NCI-H524 treated with DMSO at 0.1 percent for 48 hours (cell line): ENCODE results near the gene WDR37.

Experiments
- DNase-seq: peaks from one replicate; lab custom pipeline; 2025; lab: John Stamatoyannopoulos, UW

Gene WDR37

DNA sequence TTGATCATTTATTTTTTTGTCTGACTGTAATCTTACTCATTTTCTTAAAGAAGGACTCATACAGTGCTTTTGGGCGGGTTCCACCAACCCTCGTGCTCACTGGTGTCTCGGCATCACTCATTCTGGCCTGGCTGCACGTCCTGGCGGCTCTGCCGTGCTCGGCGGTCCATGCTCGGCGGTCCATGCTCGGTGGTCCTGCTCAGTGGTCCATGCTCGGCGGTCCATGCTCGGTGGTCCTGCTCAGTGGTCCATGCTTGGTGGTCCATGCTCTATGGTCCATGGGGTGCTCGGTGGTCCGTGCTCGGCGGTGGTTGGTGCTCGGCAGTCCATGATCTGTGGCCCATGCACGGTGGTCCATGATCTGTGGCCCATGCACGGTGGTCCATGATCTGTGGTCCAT lies 72.5 kb downstream of the WDR37 start:
- no peak for DNase-seq

DNA sequence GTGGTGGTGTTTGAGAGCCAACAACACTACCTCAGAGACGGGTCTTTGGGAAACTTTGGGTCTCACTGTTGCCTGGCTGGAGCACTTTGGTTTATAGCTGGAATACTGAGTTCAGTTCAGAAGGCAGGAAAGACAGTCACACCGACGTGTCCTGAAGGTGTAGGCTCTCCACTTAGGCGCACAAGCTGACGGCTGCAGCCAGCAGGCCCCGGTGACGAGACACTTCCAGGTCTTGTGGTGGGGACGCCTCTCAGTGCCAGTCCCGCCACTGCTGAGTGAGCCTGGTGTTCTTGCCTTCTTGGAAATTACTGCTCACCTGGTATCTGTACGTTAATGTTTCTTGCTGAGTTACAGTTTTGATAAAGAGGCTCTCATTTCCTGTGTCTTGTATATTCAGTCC lies 74.0 kb downstream of the WDR37 start:
- DNase-seq = no peak

DNA sequence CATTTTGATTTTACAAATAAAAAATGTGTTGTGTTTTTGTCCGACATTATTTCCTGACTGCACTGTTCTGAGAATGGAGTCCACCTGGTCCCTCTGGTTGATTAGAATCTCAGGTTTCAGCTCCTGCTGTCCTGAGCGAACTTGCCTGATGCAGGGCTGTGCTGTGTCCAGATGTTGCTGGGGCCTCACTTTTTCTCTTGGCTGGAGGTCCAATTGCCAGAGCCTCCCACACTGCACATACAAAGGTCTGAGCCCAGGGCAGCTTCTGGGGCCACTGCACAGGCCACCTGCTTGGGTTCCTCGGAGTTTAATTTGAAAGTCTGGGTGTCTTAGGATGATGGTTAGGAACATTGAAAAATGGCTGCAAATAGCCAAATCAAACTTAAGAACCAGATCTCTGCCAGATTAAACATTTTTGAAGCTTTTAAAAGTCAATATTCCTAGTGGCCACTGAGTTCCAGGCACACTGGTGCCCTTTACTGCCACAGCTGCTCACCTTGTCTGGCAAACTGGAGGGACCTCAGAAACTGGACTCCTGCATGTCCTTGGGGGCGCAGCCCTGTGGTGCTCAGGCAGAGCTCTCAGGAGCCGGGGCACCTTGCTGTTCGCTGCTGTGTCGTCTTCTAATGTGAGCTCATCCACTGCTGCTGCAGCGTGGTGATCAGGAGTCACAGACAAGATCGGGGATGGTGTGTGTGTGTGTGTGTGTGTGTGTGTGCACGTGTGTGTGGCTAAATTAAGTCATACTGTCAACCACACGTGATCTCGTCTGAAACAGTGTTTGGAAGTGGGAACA lies 75.0 kb downstream of the WDR37 start:
- DNase-seq = no peak

DNA sequence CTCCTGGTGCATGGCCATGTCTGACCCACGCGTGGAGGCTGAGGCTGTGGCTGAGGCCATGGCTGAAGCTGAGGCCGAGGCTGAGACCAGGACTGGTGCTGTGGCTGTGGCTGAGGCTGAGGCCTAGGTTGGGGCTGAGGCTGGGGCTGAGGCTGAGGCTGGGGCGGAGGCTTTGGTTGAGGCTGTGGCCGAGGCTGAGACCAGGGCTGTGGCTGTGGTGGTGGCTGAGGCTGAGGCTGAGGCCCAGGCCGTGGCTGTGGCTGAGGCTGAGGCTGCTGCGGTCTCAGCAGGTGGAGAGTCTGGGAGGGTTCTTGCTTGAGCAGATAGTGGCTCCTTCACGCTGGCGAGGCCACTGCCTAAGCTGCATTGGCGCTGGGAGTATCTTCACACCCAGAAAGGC lies 76.4 kb downstream of the WDR37 start:
- DNase-seq = no peak

DNA sequence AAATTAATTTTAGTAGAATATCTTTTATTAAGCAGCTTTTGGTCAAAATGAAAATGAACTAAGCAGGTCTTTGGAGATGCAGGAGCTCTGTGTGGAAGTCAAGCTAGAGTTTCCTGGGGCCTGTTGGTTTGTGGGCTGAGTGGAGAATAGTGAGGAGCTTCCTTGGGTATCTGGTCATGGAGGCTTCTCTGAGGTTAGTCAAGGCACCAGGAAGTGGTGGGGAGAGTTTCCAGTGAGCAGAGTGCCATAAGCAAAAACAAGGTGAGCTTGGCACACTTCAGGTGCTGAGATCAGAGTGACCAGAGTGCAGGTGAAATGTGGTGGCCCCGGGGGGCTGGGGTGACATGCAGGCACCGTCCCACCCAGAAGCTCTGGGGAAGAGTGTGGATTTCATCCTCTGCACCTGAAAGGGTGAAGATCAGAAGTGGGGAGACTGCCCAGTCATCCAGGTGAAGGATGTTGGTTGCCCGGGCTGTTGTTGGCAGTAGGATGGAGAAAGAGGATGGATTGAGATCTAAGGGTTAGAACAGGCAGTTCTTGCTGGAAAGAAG lies 77.4 kb downstream of the WDR37 start:
- no peak for DNase-seq

DNA sequence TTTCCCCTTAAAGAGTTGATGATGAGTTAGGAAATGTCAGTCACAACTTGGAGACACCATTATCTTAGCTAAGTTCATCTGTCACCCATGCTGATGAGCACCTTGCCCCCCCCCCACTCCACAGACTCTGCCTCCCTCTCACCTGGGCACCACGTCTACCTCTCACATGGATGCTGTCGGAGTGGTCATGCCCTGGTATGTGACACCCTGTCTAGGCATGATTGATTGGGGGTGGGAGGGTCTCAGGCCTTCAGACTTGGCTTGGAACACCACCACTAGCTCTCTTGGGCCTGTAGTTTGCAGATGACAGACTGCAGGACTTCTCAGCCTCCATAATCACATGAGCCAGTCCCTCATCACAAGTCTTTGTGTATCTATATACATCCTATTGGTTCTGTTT lies 78.0 kb downstream of the WDR37 start:
- DNase-seq = no peak

DNA sequence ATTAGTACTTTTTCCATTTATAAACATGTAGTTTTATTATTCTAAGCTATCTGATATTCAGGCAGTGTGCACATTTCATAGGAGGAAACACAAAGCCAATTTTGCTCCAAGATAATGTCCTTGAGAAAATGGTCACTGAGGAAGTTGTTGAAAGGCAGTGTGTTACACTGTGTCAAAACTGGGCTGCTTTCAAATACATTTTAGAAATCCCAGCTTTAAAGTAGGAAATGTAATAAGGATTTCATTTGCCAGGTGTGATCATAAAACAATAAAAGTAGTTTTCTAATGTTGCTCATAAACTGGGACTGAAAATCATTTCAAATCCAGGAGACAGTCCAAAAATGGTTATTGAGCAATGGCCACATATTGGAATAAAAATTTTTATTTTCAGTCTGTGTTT lies 80.1 kb downstream of the WDR37 start:
- DNase-seq = no peak

DNA sequence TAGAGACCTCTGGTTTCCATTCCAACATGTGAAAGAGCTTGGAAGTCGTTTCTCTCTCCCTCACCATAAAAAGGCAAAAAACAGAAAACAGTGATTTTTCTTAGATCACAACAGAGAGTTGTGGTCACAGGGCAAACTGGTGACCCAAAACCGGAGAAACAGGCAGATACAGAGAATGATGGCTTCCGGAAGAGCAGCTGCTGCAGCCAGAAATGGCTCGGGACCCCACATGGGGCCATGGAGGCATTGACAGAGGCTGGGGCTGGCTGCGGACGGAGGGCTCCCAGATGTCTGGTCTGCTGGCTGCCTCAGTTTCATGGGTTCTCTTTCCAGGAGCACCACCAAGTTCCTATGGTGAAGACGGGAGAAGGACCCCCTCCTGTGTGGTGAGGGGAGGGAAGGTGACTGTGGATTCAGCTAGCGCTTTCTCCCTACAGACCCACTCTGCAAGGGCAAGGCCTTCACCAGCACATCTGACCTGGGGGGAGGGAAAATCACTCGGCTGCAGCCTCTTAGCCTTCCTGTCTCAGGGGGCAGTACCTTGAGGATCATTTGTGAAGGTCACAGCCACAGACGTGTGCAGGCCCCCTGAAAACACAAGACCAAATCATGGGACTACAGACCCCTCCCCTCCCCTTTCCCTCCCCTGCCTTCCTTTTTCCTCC lies 81.4 kb downstream of the WDR37 start:
- no peak for DNase-seq

DNA sequence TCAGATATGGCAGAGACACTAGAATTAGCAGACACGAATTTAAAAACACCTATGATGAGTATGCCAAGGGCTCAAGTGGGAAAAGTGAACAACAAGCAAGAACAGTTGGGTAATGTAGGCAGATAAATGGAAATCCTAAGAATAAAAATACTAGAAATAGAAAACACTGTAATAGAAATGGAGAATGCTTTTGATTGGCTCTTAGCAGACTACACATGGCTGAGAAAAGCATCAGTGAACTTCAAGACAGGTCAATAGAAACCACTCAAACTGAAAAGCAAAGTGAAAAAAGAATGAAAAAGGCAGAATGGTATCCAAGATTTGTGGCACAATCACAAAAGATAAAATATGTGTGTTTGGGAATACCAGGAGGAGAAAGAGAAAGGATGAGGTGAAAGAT lies 82.3 kb downstream of the WDR37 start:
- no peak for DNase-seq

DNA sequence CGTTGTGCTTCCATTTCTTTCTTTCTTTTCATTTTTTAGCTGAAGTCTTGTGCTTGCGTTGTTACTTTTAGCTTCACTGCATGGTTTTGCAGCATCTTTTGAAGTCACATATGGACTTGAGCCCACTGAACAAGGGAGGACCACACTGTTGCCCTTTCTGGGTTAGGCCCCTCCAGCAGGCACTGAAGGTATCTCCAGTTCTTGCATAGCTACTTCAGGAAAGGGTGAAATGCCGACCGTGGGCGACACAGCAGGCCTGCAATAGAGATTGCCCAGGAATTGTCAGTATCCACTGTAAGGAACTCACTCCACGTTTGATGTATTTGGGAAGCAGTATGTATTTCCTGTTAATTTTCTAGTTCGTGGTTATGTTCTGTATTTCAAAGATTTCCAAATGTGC lies 85.1 kb downstream of the WDR37 start:
- no peak for DNase-seq

DNA sequence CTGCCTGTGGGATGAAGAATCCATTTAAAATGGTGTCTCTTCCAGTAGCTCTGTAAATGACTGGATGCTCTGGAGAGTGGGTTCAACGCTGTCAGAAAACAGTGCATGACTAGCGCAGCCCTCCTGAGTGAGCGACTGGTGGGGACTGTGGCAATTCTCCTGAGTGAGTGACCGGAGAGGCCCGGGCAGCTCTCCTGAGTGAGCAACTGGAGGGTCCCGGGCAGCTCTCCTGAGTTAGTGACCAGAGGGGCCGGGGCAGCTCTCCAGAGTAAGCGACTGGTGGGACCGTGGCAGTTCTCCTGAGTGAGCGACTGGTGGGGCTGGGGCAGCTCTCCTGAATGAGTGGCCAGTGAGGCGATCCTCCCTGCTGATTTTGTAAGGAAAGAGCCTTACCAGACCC lies 85.5 kb downstream of the WDR37 start:
- no peak for DNase-seq

DNA sequence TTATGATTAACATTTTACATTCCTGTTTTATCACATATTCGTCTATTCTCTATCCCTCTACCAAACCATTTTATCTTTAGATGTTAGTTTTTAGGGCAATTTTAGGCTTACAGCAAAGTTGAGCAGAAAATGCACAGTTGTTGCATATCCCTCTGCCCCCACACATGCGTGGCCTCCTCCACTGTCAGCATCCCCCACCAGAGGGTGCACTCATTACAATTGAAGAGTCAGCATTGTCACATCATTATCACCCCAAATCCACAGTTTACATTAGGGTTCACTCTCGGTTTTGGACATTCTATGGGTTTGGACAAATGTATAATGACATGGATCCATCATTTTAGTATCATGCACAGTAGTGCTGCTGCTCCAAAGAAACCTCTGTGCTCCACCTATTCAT lies 86.4 kb downstream of the WDR37 start:
- DNase-seq = no peak

DNA sequence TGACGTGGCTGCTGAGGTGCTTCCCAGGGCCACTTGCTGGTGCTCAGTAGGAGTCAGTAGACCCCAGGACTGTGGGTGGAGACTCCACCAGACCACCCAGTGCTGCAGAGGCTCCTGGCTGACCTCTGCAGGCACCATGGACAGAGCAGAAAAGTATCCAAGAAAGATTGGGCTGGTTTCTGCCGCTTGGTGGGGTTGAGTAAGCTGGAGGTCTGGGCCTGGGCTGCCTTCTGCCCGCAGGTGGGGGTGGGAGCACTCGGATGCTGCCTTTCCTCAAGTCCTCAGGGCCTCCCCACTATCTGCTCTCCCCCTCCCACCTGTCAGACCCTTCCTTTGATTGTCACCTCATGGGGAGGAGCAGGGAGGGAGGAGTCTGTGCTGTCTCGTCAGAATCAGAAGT lies 91.6 kb downstream of the WDR37 start:
- no peak for DNase-seq

DNA sequence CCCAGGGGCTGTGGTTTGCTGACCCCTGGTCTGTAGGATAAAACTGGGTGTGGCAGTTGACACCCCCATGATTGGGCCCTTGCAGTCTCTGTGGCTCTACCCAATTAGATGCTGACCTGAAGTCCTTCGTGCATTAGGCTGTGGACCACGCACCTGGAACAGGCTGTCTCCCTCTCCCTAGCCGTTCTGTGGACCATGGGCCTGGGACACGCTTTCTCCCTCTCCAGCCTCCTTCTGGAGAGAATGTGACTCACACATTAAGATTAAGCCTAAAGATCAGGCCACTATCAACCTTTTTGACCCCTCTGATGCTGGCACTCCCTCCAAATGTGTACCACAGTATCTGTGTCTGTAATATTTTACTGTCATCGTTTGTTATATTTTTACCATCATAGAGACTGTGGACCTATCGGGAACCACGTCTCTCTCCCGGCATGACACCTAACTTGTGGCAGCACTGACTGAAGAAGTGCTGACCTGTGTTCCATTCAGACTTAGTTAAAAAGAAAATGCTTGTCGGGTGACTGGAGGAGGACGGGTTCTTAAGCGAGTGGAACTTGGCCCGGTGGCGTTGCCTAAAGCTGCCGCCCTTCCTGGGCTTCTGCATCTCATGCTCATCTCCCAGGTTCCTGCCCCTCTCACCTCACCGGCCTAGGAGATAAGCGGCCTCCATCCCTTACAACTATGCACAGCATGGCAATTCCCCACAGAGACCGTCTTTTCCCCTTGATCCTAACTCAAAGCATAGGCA lies 92.8 kb downstream of the WDR37 start:
- no peak for DNase-seq

DNA sequence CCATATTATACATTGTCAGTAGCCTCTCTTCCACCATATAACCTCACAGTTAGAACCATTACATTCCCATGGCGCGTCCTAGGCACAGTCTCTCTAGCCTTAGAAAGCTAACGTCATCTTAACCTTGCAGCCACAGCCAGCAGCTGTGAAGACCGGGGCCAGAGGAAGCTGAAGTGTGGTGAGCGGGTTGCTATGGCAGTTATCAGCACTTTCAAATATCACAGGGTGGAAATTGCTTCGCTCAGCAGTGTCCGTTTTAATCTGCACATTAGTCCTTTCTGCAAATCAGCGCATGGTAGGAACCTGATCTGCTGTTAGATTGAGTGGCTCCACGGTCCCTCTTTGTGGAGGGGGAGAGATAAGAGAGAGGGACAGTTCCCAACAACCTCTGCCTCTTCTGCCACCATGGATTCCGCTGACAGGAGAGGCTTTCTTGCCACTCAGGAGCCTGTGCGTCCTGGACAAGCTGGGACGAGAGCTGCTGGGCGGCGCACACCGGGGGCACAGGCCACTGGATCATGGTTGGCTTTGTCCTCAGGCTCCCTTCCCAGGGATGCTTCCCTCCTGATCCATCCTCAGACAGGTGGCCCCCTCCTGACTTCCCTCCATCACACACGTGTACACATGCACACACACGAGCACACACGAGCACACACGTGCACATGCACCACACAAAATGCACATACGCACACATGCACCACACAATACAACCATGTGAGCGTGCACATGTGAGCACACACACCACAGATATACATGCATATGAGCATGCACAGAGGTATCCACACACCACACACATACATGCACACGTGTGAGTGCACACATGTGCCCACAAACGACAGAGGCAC lies 93.8 kb downstream of the WDR37 start:
- no peak for DNase-seq

DNA sequence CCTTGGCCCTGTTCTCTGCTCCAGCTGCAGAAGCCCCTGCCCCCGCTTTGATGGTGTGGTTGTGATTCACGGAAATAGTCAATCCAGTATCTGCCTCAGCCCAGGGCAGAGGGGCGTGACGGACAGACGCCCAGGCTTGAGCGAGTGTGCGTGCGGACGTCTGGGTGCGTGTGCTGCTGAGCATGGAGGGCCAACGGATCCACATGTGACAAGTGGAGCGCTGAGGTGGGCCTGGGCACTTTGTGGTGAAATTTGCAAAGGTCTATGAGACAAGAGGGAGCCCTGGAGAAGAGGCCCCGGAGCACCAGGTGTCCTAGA lies 94.4 kb downstream of the WDR37 start:
- DNase-seq = no peak

DNA sequence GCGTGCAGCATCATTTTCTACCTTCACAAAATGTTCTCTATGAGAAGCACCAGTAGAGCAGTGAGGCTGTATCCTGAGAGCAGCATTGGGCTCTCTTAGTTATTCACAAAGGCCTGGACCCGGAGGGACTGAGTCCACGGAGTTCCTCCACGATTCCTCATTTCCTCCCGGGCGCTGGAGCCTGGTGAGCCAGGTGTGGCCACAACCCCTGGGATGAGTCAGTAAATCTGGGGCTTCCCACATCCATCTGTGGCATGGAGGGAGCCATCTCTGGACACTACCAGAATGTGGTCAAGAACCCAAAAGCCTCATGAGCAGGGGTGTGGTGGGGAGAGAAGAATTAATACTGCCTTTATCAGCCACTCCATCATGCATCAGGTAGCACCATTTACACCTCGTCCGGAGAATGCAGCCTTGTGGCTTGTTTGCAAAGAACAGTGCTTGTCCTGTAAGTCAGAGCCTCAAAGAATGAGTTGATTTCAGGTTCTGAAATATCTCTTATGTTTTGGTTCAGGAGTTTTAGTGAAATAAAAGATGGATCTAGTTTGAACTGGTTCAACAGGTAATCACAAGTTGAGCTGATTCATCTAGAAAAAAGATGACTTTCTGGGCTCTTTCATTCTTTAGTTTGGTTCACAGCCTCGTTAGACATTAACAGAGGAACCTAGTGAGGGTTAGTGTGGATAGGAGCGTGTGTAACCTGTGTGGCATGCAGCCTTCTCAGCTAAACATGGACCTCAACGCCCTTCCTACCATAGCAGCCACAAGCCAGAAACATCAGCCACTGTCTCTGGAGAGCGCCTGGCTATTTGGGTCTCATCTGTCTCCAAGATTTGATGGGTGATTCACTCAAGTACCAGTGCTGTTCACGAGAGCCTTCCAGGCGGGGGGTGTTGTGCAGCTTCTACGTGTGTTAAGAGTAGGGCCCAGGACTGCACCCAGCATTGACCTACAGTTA lies 95.2 kb downstream of the WDR37 start:
- no peak for DNase-seq

DNA sequence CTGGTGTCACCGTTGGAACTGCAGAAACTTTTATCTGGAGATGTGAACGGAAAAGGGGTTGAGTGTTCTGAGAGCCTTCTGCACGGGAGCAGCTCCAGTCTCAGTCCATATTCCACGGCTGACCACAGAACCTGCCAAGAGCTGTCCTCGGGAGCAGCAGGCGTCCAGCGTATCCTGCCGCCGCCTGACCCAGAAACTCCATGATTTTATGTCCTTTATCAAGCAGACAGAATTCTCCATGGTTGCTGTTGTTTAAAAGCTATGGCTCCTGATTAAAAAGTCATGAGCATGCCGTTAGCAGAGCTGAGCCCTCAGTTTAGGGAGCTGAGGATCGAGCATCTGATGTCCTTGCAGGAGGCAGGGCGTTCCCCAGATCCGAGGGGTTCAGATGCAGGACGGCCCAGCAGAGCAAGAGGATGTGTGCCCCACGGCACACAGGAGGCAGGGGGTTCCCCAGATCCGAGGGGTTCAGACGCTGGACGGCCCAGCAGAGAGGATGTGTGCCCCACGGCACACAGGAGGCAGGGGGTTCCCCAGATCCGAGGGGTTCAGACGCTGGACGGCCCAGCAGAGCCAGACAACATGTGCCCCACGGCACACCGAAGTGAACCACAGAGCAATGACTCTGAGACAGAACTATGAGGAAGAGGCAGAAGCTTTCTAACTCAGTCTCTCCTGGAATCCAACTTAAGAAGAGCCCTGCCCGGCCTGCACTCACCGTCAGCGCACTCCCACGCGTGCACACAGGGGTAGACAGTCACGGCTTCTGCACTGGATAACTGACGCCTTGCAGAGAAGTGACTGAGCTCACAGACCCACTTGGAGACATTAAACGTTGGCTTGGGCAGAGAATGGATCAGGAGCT lies 96.4 kb downstream of the WDR37 start:
- DNase-seq = no peak

DNA sequence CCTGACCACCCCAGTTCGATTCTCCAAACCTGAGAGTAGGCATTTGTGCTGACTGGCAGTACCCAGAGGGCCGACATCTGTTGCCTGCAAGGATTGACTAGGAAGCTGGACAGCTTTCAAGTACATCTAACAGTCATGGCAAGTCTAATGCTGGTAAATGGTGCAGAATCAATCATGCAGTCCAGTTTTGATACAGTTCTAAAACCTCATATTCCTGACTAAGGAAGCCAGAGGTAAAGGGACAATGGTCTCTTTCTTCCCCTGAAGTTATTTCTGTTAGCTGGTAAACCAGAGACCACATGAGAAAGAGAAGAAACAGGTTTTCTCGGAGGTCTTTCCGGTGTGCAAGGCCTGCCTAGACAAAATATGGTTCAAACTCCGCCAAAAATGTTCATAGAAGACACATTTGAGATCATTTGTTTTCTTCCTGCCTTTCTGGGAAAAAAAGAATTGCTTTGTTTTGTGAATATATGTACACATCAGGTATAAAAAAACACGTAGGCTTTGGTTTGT lies 97.1 kb downstream of the WDR37 start:
- DNase-seq = no peak
